Pons (tissue), 1 donor: Measurements from ENCODE around the gene FOCAD.
"Not testable (repeated sequence)": the region's sequence is repeated elsewhere in the genome, so short reads cannot be mapped to it uniquely, and the experiment has no call there.

Source experiments
- DNase-seq: peaks from one replicate; pipeline ENCODE4 v3.0.0-alpha.2; 2016; ENCODE audit warnings: low spot score

Gene FOCAD

DNA sequence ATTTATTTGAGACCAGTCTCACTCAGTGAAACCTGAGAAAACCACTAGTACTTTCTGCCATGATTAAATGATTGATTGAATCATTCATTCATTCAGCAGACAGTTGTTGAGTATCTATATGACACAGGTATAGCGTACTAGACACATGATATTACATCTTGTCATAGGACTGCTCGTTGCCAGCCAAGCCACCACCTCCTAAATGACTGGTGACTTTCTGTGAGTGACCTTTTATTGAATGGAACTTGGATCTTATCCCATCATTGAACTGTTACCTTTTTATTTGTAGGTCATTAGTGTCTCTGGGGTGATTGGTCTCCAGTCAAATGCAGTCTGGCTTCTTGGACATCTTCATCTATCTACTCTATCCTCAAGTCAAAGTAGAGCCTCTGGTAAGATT, 266.6 kb downstream of the FOCAD start:
- DNase-seq, result no peak

DNA sequence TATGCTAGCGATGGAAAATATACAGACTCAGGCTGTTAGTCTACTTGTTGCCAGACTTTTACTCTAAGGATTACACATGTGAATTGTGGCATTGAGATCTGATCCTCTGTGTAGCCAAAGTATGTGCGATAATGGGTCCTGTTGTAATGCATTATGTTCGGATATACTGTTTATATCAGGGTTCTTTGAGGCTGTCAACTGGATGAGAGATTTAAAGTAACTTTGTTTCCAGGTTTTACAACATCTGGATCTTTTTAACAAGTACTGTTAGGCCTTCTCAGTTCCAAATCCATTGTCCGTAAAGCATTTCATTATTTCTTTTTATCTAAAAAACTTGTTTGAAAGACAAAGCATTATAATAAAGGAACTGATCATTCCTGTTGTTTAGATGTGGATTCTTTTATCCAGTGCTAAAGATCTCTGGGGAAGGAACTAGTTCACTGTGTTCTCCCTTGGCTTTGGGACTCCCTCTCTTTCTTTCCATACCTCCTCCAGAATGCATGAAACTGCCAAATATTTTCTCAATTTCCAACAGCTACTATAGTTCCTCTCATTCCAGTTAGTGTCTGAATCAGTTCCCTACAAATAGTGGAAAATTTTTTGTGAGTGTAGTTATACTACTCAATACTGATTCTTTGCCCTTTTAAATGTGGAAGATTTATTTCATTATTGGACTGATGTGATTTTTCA, 278.6 kb downstream of the FOCAD start:
- no peak for DNase-seq

DNA sequence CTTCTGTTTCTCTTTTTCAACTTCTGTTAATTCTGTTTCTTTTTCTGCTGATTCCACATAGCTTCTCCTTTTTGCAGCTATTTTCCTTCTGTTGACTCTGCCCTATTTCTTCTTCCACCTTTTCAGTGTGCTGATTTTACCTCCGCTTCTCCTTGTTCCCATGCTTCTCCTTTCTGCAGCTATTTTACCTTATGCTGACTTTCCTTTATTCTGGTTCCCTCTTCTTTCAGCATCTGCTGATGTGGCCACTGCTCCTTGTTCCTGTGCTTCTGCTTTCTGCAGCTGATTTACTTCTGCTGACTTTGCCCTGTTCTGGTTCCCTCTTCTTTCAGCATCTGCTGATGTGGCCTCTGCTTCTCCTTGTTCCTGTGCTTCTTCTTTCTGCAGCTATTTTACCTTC, 288.6 kb downstream of the FOCAD start:
- DNase-seq, result no peak

DNA sequence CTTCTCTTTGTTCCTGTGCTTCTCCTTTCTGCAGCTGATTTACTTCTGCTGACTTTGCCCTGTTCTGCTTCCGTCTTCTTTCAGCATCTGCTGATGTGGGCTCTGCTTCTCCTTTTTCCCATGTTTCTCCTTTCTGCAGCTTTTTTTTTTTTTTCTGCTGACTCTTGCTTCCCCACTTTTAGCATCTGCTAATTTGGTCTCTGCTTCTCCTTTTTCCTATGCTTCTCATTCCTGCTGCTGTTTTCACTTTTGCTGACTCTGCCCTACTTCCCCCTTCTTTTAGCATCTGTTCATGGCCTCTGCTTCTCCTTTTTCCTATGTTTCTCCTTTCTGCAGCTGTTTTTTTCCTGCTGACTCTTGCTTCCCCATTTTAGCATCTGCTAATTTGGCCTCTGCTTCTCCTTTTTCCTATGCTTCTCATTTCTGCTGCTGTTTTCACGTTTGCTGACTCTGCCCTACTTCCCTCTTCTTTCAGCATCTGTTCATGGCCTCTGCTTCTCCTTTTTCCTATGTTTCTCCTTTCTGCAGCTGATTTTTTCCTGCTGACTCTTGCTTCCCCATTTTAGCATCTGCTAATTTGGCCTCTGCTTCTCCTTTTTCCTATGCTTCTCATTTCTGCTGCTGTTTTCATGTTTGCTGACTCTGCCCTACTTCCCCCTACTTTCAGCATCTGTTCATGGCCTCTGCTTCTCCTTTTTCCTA, 289.3 kb downstream of the FOCAD start:
- DNase-seq, result not testable (repeated sequence)

DNA sequence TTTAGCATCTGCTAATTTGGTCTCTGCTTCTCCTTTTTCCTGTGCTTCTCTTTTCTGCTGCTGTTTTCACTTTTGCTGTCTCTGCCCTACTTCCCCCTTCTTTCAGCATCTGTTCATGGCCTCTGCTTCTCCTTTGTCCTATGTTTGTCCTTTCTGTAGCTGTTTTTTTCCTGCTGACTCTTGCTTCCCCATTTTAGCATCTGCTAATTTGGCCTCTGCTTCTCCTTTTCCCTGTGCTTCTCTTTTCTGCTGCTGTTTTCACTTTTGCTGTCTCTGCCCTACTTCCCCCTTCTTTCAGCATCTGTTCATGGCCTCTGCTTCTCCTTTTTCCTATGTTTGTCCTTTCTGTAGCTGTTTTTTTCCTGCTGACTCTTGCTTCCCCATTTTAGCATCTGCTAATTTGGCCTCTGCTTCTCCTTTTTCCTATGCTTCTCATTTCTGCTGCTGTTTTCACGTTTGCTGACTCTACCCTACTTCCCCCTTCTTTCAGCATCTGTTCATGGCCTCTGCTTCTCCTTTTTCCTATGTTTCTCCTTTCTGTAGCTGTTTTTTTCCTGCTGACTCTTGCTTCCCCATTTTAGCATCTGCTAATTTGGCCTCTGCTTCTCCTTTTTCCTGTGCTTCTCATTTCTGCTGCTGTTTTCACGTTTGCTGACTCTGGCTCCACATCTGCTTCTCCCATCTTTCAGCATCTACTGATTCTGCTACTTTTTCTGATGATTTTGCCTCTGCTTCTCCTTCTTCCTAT, 290.3 kb downstream of the FOCAD start:
- not testable (repeated sequence) for DNase-seq

DNA sequence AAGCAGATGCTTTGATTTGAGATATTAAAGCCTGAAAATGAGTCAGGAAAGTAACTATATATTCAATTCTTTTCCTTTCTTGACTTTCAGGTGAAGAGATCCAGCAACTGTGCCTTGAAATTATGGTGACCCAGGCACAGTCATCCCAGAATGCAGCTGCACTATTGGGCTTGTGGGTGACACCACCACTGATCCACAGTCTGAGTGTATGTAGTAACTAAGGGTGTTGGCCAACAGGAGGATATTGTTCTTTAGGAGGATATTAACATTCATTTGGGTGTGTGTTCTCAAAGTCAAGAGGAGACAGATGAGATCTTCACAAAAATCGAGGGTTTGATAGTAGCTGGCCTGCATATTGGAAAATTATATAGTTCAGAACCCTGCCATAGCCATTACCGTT, 294.2 kb downstream of the FOCAD start:
- no peak for DNase-seq

DNA sequence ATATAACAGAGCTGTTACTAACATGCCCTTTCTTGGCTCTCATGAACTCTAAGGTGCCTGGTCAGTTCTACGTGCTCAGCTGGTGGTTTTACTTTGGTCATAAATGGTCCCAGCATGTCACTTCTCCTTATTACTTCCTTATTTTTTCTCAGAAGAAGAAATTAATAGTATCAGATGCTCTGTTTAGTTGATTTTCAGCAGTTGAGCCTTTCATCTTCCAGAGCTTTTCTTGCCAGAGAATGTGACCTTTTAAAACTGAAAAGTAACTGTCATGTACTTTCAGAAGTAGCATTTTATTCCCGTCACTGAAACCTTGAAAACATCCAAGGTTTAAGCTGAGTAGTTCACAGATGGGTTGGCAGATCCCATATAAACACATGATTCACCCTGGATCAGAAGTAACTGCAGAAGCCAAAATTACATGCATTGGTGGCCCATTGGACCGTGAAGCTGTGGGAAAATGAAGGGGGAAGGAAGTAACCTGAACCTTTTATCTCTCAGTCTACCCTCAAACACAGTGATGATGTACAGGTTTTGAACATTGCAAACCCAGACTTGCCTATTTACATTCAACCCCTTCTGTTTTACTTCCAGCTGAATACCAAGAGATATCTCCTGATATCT, 296.9 kb downstream of the FOCAD start:
- DNase-seq, result peak; percentile 56

DNA sequence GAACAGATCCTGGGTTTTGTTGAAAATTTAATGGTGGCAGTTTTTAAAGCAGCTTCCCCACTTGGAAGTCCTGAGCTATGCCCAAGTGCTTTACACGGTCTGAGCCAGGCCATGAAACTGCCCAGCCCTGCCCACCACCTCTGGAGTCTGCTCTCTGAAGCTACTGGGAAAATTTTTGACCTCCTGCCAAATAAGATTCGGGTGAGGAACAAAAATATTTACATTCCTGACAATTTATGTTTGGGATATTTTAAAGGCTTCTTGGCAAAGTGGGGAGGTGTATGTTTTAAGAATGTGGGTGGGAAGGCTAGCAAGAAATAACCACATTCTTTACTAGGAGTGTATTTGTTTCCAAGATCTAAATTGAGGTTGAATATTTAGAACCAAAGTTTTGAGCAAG, 297.4 kb downstream of the FOCAD start:
- no peak for DNase-seq

DNA sequence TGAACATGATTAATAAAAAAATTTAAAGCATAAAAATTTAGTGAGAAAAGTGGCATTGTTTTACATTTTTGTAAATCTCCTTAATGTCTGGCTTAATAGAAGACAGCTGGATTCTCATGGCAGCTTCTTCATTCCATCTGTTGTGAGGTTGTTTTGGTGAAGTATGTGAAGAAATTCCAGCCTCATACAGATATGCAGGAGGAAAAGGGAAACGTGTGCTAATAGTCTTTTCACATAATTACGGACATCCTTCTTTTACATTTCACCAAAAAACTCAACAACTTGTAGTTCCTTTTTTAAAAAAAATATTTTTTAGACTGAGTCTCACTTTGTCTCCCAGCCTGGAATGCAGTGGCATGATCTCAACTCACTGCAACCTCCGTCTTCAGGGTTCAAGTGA, 300.4 kb downstream of the FOCAD start:
- no peak for DNase-seq

DNA sequence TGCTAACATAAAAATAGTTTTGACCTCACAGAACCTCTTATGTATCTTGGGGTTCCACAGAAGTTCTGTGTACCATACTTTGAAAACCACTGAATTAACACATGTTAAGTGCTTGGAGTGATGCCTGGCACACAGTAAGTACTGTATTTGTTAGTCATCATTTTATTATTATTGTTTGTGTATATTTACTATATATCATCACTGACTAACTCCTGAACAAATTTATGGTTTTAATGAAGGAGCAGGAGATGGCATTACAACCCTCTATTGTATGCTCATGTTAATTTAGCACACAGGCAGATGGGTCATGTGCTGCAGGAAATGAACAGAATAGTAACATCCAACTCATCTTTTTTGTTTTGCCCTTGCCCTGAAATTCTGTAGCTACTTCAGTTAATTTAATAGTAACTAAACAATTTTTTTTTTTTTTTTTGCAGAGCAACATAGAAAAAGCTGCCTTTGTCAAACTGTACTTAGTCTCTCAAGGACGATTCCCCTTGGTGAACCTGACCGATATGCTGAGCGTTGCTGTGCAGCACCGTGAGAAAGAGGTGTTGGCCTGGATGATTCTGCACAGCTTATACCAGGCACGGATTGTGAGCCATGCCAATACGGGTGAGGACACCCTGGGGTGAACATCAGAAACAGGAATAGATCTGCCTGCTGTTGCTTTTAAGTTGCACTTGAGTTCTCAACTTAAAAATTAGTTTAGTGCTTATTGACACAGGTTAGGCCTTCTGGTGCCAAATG, 302.0 kb downstream of the FOCAD start:
- DNase-seq, result no peak

DNA sequence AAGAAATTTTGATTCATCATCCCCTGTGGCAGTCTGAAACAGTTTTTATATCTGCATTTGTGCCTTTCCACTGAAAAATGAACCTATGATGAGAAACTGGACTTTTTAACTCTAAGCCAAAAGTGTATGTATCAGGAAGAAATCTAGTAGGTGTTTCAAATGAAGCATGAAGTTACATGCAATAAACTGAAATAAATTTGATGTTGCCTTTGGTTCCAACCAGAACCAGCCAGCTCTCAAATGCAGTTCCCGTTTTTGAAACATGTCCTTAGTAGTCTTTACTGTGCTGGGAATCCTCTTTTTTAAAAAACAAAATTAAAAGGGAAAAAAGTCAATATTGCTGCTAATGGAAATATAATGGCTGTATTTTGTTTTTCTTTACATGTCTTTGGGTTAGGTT, 303.5 kb downstream of the FOCAD start:
- DNase-seq, result no peak

DNA sequence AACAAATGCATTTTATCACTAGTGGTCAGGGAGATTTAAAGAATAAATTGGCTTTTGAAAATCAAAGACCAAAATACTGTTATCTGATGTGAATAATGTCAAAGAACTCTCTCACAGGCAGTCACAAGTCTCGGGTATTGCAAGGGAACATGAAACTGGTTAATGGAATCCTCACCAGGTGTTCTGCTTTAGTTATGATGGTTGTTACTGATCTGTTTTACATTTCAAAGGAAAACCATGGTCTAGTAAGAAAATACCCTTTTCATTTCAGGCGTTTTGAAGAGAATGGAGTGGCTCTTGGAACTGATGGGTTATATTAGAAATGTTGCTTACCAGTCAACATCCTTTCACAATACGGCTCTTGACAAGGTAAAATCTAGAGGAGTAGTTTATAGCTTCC, 304.0 kb downstream of the FOCAD start:
- DNase-seq, result no peak

DNA sequence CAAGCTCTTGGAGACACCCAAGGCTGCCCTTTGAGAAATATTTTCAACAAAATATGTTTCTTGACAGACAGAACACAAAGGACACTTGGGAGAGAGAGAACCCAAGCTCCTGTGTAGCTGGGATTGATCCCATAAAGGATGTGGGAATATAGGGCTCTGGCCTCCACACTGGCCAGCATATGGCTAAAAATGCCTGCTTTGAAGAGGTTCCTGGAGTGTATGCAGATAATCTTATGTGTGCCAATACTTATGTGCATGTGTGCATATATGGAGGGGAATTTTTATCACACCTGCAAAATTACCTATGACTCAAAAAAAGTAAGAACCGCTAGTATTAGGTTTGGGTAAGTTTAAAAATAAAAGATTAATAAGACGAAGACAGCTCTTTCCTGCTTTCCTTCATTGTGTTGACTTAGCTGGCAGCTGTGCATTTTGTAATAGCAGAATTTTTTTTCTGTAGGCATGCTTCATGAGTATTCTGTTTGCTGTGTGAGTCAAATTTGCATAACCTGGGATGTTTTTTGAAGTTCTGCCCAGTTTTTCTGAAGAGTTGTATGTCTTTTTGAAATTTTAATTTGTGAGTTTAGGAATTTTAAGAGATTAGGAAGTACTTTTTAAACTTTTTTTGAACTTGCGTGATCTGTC, 304.7 kb downstream of the FOCAD start:
- no peak for DNase-seq

DNA sequence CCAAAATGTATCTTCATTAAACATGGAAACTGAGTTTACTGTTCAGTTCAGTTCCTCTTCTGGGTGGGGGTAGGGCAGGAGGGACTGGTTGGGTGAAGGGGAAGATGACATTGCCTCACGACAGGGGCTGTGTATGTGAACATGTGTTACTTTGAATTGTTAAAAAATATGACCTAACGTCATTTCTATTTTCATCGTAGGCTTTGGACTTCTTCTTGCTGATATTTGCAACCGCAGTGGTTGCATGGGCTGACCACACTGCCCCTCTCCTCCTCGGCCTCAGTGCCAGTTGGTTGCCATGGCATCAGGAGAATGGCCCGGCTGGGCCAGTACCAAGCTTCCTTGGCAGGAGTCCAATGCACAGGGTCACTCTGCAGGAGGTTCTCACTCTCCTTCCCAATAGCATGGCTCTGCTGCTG, 305.9 kb downstream of the FOCAD start:
- DNase-seq, result peak; percentile 72

DNA sequence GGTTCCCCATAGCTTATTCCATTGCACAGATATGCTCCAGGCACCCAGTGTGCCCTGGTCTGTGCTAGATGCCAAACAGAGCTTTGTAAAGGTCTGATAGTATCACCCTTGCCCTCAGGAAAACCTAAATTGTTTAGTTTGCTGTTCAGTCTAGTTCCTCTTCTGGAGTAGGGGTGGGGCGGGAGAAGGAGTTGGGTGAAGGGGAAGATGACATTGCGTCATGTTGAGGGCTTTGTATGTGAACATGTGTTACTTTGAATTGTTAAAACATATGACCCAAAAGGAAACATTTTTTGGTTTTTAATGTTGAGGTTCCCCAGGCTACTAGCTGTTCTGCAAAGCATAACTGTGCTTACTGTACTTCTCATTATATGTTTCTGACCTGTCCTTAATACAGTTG, 306.8 kb downstream of the FOCAD start:
- peak; percentile 62 for DNase-seq

DNA sequence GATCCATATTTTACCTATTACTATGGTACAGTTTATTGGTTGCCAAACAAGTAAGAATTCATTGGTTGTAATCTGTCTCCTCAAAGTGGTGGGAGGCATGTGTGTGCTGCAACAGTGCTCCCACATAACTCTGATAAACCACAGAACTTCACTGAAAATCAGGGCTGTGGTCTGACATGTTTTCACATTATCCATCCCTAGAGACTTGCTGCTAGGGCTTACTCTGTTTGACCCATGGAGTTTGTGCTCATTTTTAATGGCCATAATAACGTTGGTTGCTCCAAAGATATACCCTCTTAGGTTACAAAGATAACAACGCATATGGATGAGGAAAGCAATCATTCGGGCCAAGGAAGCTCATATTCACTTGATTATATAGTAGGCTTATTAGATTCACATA, 310.4 kb downstream of the FOCAD start:
- DNase-seq, result no peak

DNA sequence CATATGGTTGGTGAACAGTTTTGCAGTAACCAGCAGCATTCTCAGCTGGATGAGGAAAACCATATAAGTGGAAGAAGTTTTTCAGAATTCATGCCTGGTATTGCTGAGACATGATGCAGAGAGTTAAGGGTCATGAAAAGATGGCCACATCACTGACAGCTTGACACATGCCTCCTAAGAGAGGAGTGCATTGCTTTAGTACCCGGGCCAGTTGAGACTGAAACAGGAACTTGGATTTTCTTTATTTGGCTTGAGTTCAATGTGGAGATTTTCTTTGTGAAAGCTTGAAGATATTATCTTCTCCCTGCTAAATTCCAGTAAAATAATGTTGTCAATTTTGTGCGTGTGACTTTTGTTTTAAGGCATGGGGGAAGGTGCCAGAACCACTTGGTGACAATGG, 311.6 kb downstream of the FOCAD start:
- peak; percentile 29 for DNase-seq

DNA sequence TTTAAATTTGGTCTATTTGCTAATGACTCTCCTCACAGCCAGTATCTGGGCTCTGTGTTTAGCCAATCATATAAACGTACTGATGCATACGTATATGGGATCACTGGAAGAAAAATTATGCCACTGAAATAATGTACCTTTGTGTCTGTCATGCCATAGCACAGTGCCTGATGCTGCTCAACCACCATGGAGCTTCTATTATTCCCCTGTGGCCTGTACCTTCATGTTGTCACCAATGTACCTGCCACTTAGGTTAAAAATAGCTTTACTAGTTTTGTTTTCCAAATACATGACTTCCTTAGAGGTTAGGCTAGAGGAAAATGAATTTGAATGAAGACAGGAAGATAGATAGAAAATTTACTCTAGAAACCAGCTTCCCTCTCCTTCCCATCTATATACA, 312.8 kb downstream of the FOCAD start:
- DNase-seq, result no peak

DNA sequence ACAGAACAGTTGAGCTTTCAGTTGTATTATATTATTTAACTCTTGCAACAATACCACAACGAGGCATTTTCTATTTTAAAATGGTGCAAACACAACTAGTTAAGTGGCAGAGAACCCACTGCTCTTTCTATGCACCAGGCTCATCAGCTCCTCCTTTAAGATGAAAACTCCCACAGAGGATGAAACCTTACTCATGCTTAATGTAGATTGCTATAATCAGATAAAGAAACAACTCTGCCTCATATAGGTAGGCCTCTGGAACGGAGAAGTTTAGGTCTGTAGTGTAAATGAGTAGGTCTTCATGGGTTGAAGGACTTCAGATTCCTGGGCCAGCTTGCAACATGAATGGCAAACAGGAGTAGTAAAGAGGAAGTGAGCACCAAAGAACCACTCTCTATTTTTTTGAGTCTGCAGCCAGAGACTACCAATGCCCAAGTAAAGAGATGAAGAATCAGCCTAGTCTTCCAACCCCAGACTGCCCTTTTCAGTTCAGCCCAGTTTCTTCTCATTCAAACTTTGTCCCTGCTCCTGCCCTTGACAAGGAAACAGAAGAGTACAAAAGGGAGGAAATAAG, 313.5 kb downstream of the FOCAD start:
- DNase-seq, result peak; percentile 40

DNA sequence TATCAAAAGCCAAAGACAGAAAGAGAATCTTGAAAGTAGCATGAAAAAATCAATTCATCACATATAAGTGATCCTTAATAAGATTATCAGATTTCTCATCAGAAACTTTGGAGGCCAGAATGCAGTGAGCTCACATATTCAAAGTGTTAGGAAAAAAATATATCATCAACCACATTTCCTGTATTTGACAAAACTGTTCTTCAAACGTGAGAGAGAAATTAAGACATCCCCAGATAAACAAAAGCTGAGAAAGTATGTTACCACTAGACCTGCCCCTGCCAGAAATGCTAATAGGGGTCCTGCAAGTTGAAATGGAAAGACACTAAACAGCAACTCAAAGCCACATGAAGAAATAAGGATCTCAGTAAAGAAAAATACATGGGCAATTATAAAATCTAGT, 317.5 kb downstream of the FOCAD start:
- no peak for DNase-seq

DNA sequence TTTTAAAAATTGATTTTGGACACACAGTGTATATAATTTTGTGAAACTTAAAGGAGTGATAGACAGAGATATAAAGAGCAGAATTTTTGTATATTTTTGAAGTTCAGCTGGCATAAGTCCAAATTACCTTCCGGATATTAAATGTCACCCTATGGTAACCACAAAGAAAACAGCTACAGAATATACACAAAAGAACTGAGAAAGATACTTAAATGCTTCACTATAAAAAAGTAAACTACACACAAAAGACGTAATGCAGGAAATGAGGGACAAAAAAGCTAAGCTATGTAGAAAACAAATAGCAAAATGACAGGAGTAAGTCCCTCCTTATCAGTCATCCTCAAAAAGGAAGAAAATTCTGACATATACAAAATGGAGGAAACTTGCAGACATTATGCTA, 318.0 kb downstream of the FOCAD start:
- no peak for DNase-seq
